Fibroblast of skin of abdomen (primary cell): Measurements from ENCODE around the gene DLG1.
A peak's percentile ranks its signal among the peaks of the same experiment; 100 is the strongest.
"Not testable (repeated sequence)": the region's sequence is repeated elsewhere in the genome, so short reads cannot be mapped to it uniquely, and the experiment has no call there.

Source experiments
- DNase-seq: peaks from one replicate; pipeline ENCODE4 v3.0.0-alpha.2; 2013

The DLG1 gene

GRCh38 chr3:197088370-197088769 lies 210.0 kb downstream of the DLG1 start:
- no peak for DNase-seq

GRCh38 chr3:197085137-197085536 lies 213.3 kb downstream of the DLG1 start:
- no peak for DNase-seq

- DNase-seq, result peak; percentile 72
Observed at GRCh38 chr3:197083486-197083885, 214.9 kb downstream of the DLG1 start.

GRCh38 chr3:197082871-197083270 lies 215.5 kb downstream of the DLG1 start:
- peak; percentile 13 for DNase-seq

DNA sequence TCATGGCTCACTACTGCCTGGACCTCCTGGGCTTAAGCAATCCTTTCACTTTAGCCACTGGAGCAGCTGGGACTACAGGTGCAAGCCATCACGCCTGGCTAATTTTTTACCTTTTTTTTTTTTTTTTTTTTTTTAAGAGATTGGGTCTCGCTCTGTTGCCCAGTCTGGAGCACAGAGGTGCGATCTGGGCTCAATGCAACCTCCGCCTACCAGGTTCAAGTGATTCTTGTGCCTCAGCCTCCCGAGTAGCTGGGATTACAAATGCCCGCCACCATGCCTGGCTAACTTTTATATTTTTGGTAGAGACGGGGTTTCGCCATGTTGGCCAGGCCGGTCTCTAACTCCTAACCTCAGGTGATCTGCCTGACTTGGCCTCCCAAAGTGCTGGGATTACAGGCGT lies 218.1 kb downstream of the DLG1 start:
- DNase-seq, result no peak

DNA sequence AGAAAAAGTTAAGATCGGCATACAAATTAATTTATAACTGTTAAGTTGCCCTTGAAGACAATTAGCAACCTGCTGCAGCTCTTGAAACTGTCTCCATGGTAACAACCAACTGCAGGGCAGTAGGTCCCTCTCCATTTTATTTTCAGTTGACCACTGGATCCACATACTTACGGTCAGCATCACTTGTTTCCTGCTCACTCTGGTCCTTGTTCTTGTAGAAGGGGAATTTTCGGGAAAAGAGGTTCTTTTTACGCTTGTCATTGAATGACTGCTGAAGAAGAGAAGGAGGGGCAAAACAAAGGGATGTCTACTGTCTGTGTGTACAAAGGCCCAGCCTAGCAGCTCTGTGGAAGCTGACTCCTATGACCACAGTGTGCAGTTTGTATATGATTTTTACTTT lies 222.0 kb downstream of the DLG1 start:
- DNase-seq, result no peak

- no peak for DNase-seq
Observed at GRCh38 chr3:197068077-197068476, 230.3 kb downstream of the DLG1 start.

DNA sequence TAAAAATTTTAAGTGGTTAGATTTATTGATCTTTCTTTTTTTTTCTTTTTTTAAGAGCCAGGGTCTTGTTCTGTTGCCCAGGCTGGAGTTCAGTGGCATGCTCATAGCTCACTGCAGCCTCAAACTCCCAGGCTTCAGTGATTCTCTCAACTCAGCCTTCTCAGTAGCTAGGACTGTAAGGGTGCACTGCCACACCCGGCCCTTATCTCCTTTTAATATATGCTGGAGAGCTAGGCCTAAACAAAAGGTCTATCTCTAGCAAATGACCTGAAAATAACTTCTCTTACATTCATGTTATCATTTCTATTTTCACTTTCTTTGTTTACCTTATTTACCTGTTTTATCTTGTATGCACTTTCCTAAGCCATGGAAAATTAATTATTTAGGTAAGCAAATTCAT lies 233.6 kb downstream of the DLG1 start:
- no peak for DNase-seq

DNA sequence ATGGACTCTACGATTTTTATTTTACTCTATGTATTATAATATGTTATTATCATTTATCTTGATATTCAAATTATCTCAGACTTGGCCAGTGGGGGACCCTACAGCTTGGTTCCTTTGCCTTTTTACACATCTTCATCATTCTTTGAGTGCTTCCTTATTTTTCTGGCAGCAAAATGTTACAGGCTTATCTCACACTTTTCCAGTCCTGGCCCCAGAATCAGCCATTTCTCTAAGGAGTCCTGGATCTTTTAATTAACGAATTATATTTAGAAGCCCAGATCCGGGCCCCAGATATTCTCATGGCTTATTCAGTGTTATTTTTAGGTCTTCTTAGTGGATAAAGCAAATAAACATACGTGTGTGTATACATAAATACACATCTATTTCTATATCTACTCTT lies 236.0 kb downstream of the DLG1 start:
- no peak for DNase-seq

- not testable (repeated sequence) for DNase-seq
Observed at GRCh38 chr3:197051637-197052036, 246.8 kb downstream of the DLG1 start.

DNA sequence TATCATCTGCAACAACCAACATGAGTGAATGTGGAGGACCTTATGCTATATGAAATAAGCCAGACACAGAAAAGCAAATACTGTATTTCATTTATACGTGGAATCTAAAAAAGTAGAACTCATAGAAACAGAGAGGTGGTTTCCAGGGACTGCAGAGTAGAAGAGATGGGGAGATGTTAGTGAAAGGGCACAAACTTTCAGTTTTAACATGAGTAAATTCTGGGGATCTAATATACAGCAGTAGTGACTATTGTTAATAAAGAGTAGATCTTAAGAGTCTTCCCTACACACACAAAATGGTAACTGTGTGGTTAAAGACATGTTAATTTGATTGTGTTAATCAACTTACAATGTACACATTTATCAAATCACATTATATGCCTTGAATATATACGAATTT lies 247.9 kb downstream of the DLG1 start:
- no peak for DNase-seq

DNA sequence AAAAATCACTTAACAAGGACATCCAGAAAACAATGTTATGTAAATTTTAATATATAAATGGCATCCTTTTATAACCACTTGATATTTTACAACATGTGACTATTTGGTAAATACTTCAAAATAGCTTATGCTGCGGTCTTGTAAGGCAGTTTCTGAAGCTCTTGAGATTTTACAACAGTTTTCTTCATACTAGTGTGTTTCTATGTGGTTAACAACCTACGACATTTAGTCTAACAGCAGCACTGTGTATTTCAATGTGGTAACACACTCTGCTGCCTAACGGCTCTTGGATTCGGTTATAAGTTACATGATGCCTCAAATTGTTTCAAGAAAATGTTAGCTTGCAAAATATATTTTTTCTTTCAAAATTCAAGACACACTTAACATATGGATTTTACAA lies 255.9 kb downstream of the DLG1 start:
- DNase-seq, result no peak

- no peak for DNase-seq
Observed at GRCh38 chr3:197041875-197042488, 256.4 kb downstream of the DLG1 start.

DNA sequence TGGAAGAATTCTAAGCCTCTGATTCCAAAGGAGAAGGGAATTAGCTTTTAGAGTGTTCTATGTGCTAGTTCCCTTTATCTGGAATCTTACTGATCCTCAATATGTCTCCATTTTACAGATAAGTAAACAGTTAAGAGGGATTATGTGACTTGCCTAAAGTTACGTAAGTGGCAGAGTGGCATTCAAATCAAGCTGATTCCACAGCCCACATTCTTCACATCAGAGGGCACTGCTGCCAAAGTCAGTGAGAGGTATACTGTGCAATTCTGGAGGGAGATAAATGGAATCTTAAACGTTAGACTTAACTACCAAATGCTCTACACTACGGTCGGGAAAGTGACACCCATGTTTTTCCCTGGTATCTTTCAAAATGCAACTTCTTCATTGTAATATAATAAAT lies 257.8 kb downstream of the DLG1 start:
- no peak for DNase-seq

DNA sequence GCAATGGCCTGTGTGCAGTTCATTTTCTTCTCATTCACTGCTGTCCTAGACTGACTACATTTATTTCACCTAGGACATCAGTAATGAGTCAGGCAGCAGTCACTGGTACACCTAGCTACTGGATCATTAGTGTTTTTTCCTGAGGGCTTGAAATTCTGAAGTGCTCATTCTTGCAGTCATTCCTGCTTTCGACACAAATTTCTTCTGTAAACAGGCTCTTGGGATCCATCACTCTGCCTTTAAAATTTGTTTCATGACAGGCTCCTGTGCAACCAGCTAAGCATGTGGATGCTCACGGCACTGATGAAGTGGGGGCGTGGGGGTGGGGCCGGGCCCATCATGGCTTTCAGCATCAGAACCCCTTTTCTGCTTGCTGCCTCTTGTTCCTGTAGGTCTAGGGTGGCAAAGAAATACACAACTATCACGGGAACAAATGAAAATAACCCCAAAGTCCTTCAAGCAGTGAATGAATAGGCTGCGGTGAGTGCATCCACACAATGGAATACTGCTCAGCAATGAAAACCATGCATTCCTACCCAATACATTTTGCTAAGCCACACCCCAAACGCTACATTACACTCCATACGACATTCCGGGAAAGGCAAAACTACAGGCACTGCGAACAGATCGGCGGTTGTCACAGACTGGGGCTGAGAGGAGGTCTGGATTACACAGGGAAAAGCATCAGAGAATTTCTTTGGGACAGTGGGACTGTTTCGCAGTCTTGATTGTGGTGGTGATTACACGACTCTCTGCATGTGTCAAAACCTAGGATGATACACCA lies 259.5 kb downstream of the DLG1 start:
- no peak for DNase-seq

GRCh38 chr3:197035577-197035976 lies 262.8 kb downstream of the DLG1 start:
- no peak for DNase-seq

- DNase-seq, result not testable (repeated sequence)
Observed at GRCh38 chr3:197034778-197035177, 263.6 kb downstream of the DLG1 start.

GRCh38 chr3:197033764-197034163 lies 264.6 kb downstream of the DLG1 start:
- DNase-seq, result not testable (repeated sequence)

DNA sequence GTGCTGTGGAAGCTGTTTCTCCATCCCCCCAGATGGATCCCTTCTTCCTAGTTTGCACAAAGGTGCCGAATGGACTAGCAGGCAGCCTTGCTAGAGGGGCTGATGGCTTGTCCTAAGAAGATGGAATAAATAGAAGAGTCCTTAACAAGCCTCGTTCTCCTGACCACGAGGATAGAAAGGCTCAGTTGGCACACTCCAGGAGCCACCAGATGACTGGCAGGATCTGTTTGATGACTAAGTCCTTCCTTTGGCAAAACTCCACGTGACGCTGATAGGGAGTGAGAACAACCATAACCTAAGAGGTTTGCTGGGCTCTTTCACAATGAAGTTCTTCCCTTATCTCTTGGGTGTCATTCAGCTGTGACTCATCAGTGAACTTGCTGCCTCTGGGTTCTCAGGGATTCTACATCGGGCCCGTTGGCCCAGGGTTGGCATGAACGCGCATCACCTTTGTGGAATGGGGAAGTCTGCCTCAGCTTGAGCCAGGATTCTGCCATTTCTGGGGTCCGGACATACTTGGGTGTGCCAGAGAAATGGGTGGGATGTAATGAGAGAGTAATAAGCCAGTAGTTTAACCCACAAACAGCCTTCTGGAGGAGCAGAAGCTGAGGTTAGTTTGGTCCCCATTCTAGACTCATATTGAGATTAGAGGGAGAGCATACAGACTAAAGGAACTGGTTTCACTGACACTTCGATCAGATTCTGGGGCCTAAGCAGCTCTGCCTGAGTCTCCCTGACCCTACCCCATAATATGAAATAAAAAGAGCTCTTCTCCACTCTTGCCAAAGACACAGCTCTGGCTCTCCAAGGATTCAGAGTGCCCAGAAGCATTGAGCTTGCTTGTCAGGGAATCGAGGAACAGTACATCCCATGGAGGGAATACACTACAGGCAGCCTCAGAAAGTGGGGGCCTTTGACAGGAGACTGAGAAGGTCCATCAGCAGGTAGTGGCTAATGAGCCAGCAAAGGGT lies 266.8 kb downstream of the DLG1 start:
- DNase-seq, result peak; percentile 91

GRCh38 chr3:197030379-197031314 lies 267.8 kb downstream of the DLG1 start:
- DNase-seq, result no peak

- peak; percentile 45 for DNase-seq
Observed at GRCh38 chr3:197029511-197030167, 268.8 kb downstream of the DLG1 start, which contains the start of gene MELTF. MELTF (minus strand) TSS chr3:197029817; CDS start chr3:197029702, 115 bp downstream.
